H1 (cell line): ENCODE measurements around the gene GDAP2. TPM values are rescaled to one million over a fixed set of nuclear protein-coding genes. Genes with fewer than 3 reads are reported as not detected.

Experiments used
- HDAC2 ChIP-seq, 2 experiments: fragments of 300-600 bp in 1 of 2; sonication (generic) in 1 of 2; IDR thresholded peaks; 2 replicates each; pipeline ENCODE4 v1.6.1; 2011 to 2012; ENCODE audit warnings: low read depth in 2 of 2, low read length in 2 of 2, mild to moderate bottlenecking in 2 of 2, moderate library complexity in 2 of 2, borderline replicate concordance in 1 of 2, inconsistent platforms in 1 of 2
- HDAC6 ChIP-seq: IDR thresholded peaks from one replicate; pipeline ENCODE4 v1.7.1; 2012; ENCODE audit warnings: low read depth, mild to moderate bottlenecking, inconsistent platforms, low read length, moderate library complexity
- polyA plus RNA-seq, 7 experiments: library from polyadenylated mRNA; depleted of rRNA in 3 of 7; stranded (reverse) in 5 of 7; unstranded in 2 of 7; fragments of >200 nt in 5 of 7; fragments of 200-250 nt in 2 of 7; gene quantifications; 1 replicate in 5 of 7; 2 replicates in 1 of 7; 4 replicates in 1 of 7; pipeline versions ENCODE4 v1.2.1 to v1.2.3, GENCODE V29; 2011 to 2013; ENCODE audit warnings: missing spikeins in 2 of 7, mixed read lengths in 2 of 7
- total RNA-seq: library from RNA; stranded (reverse); fragmentation: NEBNext Ultra II Directional; extraction: Animal tissue kit (Norgen Biotek cat#: 25700); gene quantifications from 2 replicates; pipeline ENCODE4 v1.2.1, GENCODE V29; 2021
- TF ChIP-seq, protein P1 (sequence below): fragments of 300-600 bp; sonication (generic); IDR thresholded peaks from 2 replicates; pipeline ENCODE4 v1.7.1; 2012; ENCODE audit warnings: low read length, moderate library complexity, mild to moderate bottlenecking, inconsistent platforms; ENCODE audit not compliant: insufficient replicate concordance

The GDAP2 gene
- total and polyA plus RNA-seq, 2 of the 8 experiments (the other 6 are each of a cell fraction or from before 2014, with no cell fraction given) = 8.6 to 27.8 TPM

DNA sequence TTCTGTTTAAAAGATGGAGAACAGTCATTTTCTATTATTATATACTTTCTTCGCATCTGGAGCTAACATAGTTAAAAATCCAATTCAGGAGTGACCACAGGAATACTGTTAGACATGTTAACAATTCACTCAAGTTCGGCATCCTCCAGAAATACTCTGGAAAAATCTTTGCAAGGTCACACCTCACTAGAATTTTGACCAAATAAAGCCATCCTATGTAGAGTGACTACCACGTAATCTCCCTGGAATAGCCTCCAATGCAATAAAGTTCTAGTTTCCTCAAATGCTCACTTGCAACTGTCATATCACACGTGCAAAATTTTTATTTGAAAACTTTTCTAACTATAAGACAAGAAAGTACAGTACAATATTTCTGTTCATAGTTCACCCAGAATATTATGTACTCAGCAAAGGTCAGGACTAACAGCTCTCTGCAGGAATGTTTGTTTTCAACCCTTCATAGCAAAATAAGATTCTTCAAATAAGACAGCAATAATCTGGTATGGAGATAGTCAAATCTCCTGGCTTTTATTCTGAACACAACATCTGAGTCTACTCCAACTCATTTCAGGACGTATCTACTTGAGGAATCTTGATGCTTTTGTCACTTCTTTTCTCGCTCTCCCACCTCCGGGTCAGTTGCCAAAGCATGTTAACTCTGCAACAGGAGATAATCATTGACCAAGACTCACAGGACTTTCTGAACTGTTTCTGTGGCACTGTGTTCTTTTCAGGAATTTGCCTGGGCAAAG lies 82.6 kb downstream of the GDAP2 start (continued):
- TF ChIP-seq HDAC2 (IDR thresholded peaks at IDR 0.05; ENCODE audit: borderline replicate concordance in 1 of 2, low read depth in 2 of 2, low read length in 2 of 2) = no peak
- TF ChIP-seq, protein P1, sequence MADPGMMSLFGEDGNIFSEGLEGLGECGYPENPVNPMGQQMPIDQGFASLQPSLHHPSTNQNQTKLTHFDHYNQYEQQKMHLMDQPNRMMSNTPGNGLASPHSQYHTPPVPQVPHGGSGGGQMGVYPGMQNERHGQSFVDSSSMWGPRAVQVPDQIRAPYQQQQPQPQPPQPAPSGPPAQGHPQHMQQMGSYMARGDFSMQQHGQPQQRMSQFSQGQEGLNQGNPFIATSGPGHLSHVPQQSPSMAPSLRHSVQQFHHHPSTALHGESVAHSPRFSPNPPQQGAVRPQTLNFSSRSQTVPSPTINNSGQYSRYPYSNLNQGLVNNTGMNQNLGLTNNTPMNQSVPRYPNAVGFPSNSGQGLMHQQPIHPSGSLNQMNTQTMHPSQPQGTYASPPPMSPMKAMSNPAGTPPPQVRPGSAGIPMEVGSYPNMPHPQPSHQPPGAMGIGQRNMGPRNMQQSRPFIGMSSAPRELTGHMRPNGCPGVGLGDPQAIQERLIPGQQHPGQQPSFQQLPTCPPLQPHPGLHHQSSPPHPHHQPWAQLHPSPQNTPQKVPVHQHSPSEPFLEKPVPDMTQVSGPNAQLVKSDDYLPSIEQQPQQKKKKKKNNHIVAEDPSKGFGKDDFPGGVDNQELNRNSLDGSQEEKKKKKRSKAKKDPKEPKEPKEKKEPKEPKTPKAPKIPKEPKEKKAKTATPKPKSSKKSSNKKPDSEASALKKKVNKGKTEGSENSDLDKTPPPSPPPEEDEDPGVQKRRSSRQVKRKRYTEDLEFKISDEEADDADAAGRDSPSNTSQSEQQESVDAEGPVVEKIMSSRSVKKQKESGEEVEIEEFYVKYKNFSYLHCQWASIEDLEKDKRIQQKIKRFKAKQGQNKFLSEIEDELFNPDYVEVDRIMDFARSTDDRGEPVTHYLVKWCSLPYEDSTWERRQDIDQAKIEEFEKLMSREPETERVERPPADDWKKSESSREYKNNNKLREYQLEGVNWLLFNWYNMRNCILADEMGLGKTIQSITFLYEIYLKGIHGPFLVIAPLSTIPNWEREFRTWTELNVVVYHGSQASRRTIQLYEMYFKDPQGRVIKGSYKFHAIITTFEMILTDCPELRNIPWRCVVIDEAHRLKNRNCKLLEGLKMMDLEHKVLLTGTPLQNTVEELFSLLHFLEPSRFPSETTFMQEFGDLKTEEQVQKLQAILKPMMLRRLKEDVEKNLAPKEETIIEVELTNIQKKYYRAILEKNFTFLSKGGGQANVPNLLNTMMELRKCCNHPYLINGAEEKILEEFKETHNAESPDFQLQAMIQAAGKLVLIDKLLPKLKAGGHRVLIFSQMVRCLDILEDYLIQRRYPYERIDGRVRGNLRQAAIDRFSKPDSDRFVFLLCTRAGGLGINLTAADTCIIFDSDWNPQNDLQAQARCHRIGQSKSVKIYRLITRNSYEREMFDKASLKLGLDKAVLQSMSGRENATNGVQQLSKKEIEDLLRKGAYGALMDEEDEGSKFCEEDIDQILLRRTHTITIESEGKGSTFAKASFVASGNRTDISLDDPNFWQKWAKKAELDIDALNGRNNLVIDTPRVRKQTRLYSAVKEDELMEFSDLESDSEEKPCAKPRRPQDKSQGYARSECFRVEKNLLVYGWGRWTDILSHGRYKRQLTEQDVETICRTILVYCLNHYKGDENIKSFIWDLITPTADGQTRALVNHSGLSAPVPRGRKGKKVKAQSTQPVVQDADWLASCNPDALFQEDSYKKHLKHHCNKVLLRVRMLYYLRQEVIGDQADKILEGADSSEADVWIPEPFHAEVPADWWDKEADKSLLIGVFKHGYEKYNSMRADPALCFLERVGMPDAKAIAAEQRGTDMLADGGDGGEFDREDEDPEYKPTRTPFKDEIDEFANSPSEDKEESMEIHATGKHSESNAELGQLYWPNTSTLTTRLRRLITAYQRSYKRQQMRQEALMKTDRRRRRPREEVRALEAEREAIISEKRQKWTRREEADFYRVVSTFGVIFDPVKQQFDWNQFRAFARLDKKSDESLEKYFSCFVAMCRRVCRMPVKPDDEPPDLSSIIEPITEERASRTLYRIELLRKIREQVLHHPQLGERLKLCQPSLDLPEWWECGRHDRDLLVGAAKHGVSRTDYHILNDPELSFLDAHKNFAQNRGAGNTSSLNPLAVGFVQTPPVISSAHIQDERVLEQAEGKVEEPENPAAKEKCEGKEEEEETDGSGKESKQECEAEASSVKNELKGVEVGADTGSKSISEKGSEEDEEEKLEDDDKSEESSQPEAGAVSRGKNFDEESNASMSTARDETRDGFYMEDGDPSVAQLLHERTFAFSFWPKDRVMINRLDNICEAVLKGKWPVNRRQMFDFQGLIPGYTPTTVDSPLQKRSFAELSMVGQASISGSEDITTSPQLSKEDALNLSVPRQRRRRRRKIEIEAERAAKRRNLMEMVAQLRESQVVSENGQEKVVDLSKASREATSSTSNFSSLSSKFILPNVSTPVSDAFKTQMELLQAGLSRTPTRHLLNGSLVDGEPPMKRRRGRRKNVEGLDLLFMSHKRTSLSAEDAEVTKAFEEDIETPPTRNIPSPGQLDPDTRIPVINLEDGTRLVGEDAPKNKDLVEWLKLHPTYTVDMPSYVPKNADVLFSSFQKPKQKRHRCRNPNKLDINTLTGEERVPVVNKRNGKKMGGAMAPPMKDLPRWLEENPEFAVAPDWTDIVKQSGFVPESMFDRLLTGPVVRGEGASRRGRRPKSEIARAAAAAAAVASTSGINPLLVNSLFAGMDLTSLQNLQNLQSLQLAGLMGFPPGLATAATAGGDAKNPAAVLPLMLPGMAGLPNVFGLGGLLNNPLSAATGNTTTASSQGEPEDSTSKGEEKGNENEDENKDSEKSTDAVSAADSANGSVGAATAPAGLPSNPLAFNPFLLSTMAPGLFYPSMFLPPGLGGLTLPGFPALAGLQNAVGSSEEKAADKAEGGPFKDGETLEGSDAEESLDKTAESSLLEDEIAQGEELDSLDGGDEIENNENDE = no peak
- no peak for TF ChIP-seq HDAC6
- TF ChIP-seq, all 59 proteins: peak for 0
